T-helper 1 cell treated with Interleukin-12 subunit alpha and Interleukin-12 subunit beta and Interleukin-4 antibody, amounts not matched to agents 30 ng/mL and 1 ng/mL, for 36 hours (primary cell): ENCODE measurements around the gene SNX18. TPM values are rescaled to one million over a fixed set of nuclear protein-coding genes. Genes with fewer than 3 reads are reported as not detected.
"Not testable (repeated sequence)": the region's sequence is repeated elsewhere in the genome, so short reads cannot be mapped to it uniquely, and the experiment has no call there.

Experiments used
- intact Hi-C: fragments of 100-400 bp; cut with micrococcal nuclease; formaldehyde crosslinking; loops from one replicate; pipeline ENCODE4 v1.15.1; 2024
- total RNA-seq: library from RNA; stranded (reverse); gene quantifications from 2 replicates; pipeline ENCODE4 v1.2.3, GENCODE V29; 2022

The SNX18 gene
- total RNA-seq, 1 donor from 2014 or later: 41.4 TPM

DNA sequence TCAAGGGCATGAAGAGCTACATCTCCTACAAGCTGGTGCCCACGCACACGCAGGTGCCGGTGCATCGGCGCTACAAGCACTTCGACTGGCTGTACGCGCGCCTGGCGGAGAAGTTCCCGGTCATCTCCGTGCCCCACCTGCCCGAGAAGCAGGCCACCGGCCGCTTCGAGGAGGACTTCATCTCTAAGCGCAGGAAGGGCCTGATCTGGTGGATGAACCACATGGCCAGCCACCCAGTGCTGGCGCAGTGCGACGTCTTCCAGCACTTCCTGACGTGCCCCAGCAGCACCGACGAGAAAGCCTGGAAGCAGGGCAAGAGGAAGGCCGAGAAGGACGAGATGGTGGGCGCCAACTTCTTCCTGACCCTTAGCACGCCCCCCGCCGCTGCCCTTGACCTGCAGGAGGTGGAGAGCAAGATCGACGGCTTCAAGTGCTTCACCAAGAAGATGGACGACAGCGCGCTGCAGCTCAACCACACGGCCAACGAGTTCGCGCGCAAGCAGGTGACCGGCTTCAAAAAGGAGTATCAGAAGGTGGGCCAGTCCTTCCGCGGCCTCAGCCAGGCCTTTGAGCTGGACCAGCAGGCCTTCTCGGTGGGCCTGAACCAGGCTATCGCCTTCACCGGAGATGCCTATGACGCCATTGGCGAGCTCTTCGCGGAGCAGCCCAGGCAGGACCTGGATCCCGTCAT is 1.4 kb downstream of the SNX18 start:
- intact Hi-C loops: loop anchor here (1.0 to 5.0 kb wide), 2 partner anchors 209 to 508 kb away; partner anchors contain the start of gene ARL15

DNA sequence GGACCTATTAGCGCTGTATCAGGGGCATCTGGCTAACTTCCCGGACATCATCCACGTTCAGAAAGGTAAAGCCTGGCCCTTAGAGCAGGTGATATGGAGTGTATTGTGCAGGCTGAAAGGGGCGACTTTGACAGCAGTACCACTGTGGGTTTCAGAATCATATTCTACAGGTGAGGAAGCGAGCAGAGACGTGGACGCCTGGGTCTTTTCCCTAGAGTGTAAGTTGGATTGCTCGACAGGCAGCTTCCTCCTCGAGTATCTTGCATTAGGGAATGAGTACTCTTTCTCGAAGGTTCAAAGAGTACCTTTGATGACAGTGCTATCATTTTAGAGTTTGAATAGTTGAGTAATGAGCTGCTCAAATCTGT is 1.9 kb downstream of the SNX18 start:
- intact Hi-C loops: loop anchor here (5.0 kb wide), 1 partner anchor 508 kb away; no protein-coding TSS in a partner anchor

DNA sequence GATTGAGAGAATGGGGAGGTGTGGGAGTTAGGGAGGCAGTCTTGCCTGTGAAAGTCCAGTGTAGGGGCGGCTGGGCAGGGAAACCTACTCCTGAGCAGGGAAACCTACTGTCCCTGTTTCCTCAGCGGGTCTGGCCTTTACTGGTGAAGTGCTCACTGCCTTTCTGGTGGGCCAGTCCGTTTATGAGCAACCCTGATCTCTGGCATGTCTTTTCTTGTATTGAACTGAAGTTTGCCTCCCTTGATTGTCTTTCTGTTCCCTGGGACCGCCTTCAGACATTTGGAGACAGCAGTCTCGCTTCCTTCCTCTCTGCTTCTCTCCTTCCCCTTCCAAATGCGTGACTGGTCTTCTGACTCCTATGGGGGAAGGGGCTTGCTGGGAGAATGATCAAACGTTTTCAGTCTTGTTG is 2.9 kb downstream of the SNX18 start:
- intact Hi-C loops: no loop called here

DNA sequence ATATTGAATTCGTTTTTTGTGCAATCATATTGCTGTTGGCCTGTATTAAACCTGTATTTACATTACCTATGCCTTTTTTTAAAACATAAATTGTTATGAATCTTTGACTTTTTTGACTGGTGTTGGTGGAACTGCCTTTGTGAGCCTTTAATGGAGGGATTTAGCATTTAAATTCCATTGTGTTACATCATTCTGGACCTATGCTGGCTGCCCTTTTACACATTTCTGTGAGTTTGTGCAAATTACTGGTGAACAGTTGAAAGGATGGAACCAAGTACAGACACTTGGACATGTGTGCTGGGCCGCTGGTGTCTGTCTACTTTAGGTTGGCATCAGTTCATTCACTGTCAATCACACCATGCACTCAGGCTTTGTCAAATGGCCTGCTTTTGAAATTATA is 3.4 kb downstream of the SNX18 start:
- intact Hi-C loops: no loop called here

DNA sequence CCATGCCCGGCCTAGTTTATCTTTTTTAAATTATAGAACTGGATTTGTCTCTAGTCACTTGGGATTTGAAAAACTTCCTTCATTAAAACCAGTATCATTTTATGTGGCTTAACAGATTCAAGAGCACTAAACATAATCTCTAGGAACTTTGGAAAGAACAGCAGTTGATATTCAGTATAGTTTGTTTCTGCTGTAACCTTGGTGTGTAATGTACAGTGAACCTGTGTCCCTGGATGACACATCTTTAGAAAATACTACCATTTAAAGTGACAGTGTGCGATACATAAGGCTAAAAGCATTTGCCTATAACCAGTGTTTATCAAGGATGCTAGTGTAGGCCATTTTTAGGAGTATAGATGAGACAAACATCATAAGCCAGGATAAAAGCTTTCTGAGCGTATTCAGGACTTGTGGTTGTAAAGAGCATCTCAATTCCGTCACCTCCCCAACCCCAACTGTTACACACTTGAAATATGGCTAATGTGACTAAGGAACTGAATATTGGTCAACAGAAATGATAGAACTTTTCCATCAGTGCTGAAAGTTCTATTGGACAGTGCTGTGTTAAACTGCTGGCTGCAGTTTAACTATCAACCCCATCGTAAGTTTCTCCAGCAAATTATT is 4.4 kb downstream of the SNX18 start:
- intact Hi-C loops: no loop called here

DNA sequence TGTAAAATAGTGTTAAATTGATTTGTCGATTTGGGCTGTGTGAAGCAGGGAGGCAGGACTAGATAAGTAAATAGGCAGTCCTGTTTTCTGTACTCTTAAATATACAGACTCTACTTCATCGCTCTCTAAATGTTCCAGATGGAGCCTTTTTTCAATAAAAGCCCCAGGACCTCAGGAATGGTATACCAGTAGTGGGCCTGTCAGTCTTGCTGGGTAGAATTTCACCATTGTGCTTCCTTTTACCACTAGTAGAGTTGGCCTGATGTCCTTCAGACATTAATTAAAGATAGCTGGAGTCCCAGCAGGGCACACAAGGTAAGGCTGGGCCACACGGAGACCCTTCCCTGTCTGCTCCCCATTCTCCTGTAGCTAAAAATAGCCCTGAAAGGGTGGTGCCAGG is 6.0 kb downstream of the SNX18 start:
- intact Hi-C loops: no loop called here

DNA sequence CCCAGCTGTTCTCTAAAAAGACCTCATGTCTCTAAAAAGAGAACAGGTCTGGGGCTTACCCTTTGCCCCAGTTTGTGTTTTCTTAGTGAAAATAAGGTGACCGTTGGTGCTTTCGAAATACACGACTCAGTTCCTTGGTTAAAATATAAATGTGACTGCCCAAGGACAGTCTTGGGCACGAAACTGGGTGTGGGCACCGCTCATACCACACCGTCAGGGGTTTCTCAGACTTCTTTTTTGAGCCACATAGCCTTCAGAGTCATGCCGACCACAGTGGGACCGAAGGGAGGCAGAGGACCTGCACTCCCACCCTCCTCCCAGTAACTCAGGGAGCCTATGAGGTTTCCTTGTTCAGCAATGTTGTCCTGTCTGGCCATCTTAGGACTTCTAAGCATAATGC is 6.5 kb downstream of the SNX18 start:
- intact Hi-C loops: no loop called here

DNA sequence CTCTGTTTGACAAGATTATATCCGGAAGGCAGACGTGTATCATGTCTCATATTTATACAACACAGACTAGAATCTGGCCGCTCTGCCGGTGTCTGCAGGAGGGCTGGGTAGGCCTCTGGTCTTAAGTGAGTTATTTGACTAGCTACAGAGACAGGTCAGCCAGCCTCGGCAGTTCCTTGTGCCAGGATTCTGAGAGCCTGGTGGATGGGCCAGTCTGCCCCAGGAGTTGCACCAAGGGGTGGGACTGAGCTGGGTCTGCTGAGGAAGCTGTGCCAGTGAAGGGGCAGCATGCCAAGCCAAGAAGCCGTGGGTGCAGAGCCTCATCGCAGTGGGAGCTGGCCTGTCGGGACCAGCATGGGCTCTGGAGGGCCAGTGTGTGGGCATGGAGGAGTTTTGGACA is 7.1 kb downstream of the SNX18 start:
- intact Hi-C loops: no loop called here

DNA sequence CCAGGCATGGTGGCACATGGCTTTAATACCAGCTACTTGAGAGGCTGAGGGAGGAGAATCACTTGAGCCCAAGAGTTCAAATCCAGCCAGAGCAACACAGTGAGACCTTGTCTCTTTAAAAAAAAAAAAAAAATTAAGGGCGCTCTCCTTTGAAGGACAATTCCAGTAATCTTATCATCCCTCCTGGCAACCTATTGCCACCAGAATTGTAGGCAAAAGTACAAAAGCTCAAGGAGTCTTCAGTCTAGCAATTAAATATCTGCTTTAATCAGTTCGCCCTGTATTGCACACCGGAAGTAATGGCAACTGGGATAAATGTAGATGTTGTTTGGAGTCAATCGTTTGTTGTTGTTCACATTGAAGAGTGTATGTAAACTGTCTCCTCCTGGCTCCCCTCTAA is 7.7 kb downstream of the SNX18 start:
- intact Hi-C loops: no loop called here

DNA sequence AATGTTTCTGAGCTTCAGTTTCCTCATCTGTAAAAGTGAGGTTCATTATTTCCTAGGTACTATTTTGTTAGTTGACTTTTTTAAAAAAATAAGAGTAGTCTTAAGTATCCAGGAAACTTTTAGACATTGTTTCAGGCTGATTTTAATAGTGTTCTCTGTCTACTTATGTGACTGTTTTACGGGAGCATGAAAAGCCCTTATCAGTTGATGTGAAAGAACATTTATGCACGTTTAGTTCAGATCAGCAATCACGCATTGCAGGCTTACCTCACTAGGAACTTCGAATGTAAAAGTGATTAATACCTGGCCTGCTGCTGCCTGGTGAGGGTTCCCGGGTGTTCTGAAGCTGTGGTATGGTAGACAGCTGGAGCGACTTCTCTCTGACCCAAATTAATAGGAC is 8.1 kb downstream of the SNX18 start:
- intact Hi-C loops: no loop called here

DNA sequence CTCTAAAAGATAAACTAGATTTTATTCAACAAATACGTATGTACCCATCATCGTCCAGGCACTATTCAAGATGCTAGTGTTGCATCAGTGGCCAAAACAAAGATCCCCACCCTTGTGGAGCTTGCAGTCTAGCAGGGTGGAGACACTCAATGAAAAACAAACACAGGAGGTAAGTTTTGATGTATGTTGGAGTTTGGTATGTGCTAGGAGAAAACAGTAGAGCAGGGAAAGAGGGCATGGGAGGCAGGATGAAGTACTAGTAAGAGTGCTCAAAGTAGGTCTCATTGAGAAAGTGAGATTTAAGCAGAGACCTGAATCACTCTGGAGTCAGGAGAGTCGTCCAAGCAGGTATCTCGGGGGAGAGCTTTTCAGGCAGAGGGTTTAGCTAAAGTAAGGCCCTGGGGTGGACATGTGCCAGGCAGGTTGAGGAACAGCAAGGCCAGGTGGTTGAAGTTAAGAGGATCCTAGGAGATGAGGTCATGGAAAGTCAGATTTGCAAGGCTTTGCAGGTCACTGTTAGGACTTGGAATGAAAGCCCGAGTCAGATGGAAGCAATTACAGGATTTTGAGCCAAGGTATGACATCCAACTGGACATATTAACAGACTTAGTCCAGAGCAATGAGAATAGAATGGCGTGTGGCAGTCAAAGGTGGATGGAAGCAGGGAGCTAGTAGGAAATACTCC is 9.2 kb downstream of the SNX18 start:
- intact Hi-C loops: no loop called here

DNA sequence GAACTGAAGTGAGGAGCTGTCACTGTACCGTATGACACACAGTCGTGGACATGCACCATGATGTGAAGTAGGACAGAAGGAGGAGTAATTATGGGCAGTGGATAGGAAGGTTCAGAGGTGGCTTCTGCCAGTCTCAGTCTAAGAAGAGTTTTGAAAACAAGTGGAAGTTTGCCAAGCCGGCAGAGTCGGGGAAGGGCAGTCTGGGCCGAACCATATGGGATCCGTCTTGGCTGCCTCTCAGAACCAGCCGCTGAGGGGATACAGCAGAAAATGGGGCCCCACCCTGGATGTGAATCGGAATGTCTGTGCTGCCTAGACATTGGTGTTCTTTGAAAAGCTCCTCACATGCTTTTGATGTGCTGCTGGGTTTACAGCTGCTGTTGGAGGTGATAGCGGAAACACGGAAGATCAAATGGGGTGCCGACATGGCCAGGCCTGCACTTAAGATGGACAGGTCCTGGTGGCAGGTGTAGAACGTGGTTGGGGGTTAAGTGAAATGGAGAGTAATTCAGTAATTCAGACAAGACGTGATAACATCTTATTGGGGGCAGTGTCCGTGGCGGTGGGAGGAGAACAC is 11.2 kb downstream of the SNX18 start:
- intact Hi-C loops: no loop called here

DNA sequence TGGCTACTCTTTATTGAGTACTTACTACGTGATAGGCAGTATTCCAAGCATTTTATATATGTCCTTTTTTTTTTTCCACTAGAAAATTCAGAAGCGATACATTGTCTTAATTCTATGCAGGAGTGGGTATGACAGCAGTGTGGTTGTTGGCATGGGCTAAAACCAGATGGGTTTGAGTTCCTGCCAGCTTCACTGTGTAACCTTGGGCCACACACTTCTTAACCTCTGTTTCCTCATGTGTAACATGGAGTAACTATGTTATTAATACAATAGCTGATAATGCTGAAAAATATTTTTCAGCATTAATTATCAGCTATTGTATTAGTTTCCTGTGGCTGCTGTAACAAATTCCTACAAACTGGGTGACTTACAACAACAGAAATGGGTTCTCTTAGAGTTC is 12.0 kb downstream of the SNX18 start:
- intact Hi-C loops: no loop called here

DNA sequence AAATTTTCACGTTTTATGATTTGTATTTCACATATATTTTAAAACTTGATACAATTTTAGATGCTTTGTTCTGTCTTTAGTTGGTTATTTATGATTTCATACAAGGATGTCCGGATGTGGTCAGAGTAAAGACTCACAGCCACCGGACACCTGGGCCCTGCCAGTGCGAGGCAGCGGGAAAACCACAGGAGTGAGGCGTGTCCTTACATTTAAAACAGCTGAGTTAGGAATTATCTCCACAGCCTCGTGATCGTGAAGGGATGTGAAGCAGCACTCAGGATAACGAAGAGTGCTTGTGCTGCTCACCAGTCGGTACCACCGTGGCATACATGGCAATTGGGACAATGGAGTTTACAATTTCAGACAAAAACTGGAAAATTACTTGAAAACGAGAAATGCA is 14.0 kb downstream of the SNX18 start:
- intact Hi-C loops: no loop called here

DNA sequence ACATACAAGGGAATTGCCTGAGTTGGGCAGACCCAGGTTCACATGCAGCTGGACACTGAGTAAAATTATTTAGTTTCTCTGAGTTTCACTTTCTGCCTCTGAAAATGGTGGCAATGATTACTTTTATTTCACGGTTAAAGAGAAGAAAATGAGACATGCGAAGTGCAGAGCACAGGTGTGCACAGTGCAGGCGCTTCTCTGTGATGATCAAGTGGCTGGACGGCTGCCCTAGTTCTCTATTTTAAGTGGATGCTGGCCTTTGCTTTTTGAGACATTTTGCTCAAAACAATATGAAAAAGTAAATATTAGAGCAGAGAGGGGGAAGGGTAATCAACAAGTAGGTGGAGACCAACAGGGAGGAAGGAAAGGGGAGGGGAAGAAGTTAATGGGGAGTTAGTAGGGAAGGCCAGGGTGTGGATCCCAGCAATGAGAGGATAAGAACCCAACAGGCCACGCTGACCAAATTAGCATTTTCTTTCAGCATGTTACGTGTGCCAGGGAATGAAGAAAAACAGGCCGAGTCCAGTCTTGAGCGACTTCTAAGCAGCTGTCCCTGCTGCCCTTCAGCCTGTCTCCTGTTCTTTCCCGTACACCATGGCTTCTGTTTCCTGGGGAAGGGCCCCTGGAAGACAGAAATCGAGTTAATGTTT is 16.1 kb downstream of the SNX18 start:
- intact Hi-C loops: no loop called here

DNA sequence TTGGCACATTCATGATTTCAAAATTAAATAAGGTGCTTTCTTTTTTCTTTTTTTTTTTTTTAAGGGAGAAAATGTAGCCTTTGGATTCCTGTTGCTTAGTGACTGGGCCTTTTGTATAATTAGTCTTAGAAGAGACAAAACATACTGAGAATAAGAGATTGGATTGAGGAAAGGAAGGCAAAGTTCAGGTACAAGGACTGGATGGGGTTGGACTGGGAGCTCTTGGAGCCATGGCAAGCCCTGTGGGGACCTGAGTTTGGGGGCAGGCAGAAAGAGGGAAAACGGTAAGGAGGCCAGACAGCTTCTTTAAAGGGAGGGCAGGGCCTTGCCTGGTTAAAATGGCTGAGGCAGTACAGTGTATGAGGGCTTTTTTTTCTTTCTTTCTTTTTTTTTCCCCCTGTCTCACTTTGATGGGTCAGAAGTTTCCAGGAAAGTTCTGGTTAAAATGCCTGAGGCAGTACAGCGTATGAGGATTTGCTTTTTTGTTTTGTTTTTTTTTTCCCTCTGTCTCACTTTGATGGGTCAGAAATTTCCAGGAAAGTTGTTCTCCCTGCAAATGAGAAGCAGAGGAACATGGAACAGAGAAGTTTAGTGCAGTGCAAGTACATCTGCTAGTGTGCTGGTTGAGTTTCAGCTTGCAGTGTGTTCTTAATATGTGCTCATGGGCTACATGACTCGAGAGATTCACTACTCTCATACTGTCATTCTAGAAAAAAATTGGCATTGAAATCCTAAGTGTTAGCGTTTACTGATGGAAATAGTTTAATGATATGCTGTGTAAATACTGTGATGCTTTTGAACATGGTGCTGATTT is 16.8 kb downstream of the SNX18 start:
- intact Hi-C loops: no loop called here

DNA sequence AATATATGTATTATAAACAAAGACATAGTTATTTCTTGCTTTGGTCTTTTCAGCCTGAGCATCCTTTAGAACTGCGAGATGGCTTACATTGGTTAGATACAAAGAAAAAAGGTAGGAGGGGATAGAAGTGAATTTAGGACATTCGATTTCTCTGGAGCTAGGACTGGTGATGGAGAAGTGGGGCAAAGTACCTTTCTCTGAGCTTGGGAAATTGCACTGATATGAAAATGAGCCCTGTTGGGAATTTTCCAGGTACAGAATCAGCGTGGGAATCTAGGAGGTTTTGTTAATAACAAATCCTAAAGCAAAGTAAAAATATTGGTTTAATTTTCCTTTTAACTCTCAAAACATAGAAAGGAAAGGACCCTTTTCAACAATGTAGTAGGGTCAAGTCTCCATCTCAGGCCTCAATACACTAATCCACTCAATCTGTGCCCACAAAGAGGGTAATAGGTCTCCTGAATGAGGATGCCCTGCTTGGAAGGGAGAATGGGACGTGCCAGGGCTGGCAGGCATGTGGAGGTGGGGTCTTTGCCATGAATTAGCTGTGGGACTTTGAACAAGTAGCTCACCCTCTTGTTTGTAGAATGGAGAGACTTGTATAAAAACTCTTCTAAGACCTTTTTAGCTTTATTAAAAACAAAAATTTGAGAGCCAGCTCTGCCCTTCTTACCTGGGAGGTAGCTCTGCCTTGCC is 17.7 kb downstream of the SNX18 start:
- intact Hi-C loops: no loop called here

DNA sequence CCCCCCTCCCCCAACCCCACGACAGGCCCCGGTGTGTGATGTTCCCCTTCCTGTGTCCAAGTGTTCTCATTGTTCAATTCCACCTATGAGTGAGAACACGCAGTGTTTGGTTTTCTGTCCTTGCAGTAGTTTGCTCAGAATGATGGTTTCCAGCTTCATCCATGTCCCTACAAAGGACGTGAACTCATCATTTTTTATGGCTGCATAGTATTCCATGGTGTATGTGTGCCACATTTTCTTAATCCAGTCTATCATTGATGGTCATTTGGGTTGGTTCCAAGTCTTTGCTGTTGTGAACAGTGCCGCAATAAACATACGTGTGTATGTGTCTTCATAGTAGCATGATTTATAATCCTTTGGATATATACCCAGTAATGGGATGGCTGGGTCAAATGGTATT is 18.8 kb downstream of the SNX18 start:
- intact Hi-C loops: not testable (repeated sequence)

DNA sequence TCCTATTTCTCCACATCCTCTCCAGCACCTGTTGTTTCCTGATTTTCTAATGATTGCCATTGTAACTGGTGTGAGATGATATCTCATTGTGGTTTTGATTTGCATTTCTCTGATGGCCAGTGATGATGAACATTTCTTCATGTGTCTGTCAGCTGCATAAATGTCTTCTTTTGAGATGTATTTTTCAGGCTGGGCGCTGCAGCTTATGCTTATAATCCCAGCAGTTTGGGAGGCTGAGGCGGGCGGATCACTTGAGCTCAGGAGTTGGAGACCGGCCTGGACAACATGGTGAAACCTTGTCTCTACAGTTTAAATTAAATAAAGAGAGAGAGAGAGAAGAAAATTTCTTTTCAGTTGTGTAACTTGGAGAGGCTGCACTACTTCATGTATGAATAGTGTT is 19.3 kb downstream of the SNX18 start:
- intact Hi-C loops: not testable (repeated sequence)

DNA sequence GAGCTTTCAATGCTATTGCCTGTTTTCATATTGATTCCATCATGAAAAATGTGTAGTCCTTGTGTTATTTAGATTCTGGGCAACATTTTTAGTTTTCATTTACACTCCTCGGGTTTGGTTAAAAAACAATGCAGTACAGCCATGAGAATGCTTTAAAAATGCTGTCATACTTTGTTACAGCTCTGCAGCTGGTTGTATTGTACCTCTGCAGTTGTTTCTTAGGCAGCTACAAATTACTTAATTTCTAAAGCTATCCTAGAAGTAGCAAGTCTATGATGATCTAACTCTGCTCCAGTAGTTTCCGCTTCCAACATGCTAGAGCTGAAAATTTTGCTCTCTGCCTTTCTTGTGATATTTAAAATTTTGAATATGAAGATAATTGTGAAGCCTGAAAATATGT is 20.2 kb downstream of the SNX18 start:
- intact Hi-C loops: no loop called here
